Forelimb muscle (tissue), 1 donor: ENCODE measurements around the gene CIAO2B. TPM values are rescaled to one million over a fixed set of nuclear protein-coding genes. Genes with fewer than 3 reads are reported as not detected.

Source experiments
- DNase-seq: peaks from one replicate; pipeline ENCODE4 v3.0.0-alpha.2; 2013; ENCODE audit warnings: low read depth
- polyA plus RNA-seq: library from polyadenylated mRNA; unstranded; fragments of 120-200 nt; gene quantifications from one replicate; pipeline ENCODE4 v1.2.1, GENCODE V29; 2013; ENCODE audit not compliant: insufficient read length

Gene CIAO2B
- polyA plus RNA-seq, 1 donor = 89.6 TPM

- DNase-seq = no peak
These were observed 47.9 kb downstream of the CIAO2B start for GRCh38 chr16:66886321-66886720.

GRCh38 chr16:66885491-66885890 lies 48.7 kb downstream of the CIAO2B start:
- DNase-seq = no peak

- no peak for DNase-seq
These were observed 51.5 kb downstream of the CIAO2B start for GRCh38 chr16:66882702-66883101.

Other genes starting within 250 kb of the CIAO2B start
- 8.8 TPM for gene CMTM4, start 237.7 kb downstream of the CIAO2B start, polyA plus RNA-seq
- gene DYNC1LI2, start 182.8 kb downstream of the CIAO2B start, polyA plus RNA-seq = 84.0 TPM
- not detected for gene TERB1, start 132.8 kb downstream of the CIAO2B start, polyA plus RNA-seq
- 42.4 TPM for gene NAE1, start 103.4 kb downstream of the CIAO2B start, polyA plus RNA-seq
- not detected for gene CA7, start 90.0 kb downstream of the CIAO2B start, polyA plus RNA-seq
- 3.3 TPM for gene PDP2, start 53.9 kb downstream of the CIAO2B start, polyA plus RNA-seq
- gene CDH16, start 15.5 kb downstream of the CIAO2B start, polyA plus RNA-seq = not detected
- gene RRAD, start 8.9 kb downstream of the CIAO2B start, polyA plus RNA-seq = 4.9 TPM
- 26.3 TPM for gene CES2, start 1.1 kb upstream of the CIAO2B start, polyA plus RNA-seq
- 0.40 TPM for gene CES3, start 26.9 kb upstream of the CIAO2B start, polyA plus RNA-seq
- gene CES4A, start 54.2 kb upstream of the CIAO2B start, polyA plus RNA-seq = 3.4 TPM
- 42.5 TPM for gene CBFB, start 94.7 kb upstream of the CIAO2B start, polyA plus RNA-seq
- gene PHAF1, start 175.5 kb upstream of the CIAO2B start, polyA plus RNA-seq = 18.4 TPM
- 9.7 TPM for gene B3GNT9, start 216.6 kb upstream of the CIAO2B start, polyA plus RNA-seq
- gene TRADD, start 225.5 kb upstream of the CIAO2B start, polyA plus RNA-seq = 4.4 TPM
- 3.6 TPM for gene FBXL8, start 225.6 kb upstream of the CIAO2B start, polyA plus RNA-seq
- 3.5 TPM for gene HSF4, start 230.3 kb upstream of the CIAO2B start, polyA plus RNA-seq
- gene NOL3, start 236.1 kb upstream of the CIAO2B start, polyA plus RNA-seq = 34.4 TPM
- 18.8 TPM for gene MATCAP1, start 249.6 kb upstream of the CIAO2B start, polyA plus RNA-seq